NCI-H345 treated with DMSO at 0.1 percent for 48 hours (cell line): ENCODE measurements around the gene IFNL4.
"Not testable (repeated sequence)": the region's sequence is repeated elsewhere in the genome, so short reads cannot be mapped to it uniquely, and the experiment has no call there.

Experiments
- DNase-seq: peaks from one replicate; lab custom pipeline; 2025; ENCODE audit not compliant: unreplicated experiment; lab: John Stamatoyannopoulos, UW

The IFNL4 gene

DNA sequence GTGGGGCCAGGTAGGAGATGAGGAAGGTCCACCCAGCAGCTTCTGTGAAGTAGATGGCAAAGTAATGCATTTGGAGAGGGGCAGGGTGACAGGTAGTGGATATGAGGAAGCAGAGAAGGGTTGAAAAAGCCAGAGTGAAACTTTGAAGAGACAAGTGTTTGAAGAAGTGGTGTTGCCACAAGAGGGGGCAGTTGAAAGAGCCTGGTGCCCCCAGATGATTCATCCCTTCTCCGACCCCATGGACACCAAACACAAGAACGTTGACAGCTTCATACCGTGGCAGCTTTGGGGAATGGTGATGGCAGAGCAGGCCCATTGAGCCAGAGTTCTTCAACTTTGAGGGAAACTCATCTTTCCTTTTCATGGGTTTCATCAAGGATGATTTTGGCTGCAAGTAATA, 23.7 kb downstream of the IFNL4 start:
- no peak for DNase-seq

DNA sequence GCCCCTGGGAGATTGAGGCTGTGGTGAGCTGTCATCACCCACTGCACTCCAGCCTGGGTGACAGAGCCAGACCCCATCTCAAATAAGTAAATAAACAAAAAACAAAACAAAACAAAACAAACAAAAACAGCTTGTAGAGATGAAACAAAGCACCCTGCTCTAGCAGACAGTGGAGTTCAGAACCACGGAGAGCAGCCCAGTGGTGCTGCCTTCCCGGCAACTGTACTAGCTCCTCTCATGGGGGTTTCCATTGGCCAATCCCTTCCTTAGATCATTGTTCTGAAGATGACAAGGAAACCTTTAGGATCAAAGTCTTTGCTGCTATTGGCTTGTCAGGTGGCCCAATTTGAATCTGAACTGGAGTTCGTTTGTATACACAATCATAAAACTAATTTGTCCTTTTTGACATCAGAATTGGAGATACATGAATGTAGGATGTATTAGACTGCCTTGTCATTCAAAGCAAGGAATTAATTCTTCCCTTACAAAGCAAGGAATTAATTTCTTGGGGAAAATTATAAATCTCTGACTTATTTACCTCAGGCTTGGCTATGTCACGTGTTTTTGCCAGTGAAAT, 24.9 kb downstream of the IFNL4 start:
- no peak for DNase-seq

GRCh38 chr19:39219108-39219507, 29.5 kb downstream of the IFNL4 start:
- DNase-seq = not testable (repeated sequence)

GRCh38 chr19:39218230-39219007, 30.2 kb downstream of the IFNL4 start:
- DNase-seq = peak; percentile 42

GRCh38 chr19:39217094-39217493, 31.6 kb downstream of the IFNL4 start:
- no peak for DNase-seq

GRCh38 chr19:39215323-39215722, 33.3 kb downstream of the IFNL4 start:
- not testable (repeated sequence) for DNase-seq

DNA sequence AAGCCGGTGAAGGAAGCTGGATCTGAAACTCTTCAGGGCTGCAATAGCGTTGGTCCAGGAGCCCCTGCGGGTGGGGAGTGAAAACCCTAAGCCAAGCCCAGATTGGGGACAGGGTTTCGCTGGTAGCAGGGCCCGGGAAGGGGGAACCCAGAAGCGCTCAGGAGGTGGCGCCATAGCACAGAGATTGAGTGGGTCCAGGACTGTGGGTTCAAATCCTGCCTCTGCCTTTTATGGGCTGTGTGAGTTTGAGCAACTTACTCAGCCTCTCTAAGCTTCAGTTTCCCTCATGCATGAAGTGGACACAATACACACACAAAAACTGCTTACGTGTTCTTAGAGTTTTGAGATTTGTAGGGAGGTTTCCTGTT, 36.3 kb downstream of the IFNL4 start:
- DNase-seq = no peak

DNA sequence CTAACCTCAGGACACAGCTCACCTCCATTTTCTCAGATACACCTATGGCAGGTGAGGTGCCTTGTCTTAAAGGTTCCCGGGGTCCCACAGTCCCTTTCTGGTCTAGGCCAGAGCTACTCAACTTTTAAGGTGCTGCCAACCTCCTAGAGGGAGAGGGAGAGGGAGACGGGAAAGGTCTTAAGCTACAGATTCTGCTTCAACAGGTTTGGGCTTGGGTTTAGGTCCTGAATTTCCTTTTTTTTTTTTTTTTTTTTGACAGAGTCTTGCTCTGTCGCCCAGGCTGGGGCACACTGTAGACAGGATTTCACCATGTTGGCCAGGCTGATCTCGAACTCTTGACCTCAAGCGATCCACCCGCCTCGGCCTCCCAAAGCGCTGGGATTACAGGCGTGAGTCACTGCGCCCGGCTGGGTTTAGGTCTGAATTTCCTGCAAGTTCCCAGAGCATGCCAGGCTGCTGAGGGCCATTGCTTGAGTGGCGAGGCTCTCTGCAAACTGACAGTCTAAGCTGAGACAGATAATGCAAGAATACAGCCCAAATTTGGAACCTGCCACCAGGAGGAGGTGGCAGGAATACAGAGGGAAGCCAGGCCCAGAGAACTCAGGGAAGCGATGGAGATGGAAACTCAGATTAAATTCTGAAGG, 36.8 kb downstream of the IFNL4 start:
- DNase-seq = no peak

- DNase-seq = no peak
These were observed 39.5 kb downstream of the IFNL4 start for GRCh38 chr19:39209196-39209595.

GRCh38 chr19:39208175-39208795, 40.4 kb downstream of the IFNL4 start:
- DNase-seq = no peak

DNA sequence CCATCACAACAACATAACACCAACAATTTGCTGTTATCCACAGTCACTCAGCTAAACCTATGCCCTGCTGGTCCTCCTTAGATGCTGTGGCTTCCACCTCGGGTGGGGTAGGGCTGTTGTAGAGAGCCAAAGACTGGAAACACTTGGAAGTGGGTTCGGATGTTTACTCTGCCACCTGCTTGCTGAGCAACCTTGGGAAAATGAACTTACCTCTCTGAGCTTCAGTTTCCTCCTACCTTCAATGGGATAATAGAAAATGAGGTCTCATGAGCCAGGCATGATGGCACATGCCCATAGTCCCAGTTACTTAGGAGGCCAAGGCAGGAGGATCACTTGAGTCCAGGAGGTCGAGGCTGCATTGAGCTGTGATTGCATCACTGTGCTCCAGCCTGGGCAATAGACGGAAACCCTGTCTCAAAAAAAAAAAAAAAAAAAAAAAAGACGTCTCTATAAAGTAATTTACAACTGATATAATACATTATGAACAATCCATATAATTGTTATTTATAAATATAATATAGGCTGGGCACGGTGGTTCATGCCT, 41.3 kb downstream of the IFNL4 start:
- no peak for DNase-seq

DNA sequence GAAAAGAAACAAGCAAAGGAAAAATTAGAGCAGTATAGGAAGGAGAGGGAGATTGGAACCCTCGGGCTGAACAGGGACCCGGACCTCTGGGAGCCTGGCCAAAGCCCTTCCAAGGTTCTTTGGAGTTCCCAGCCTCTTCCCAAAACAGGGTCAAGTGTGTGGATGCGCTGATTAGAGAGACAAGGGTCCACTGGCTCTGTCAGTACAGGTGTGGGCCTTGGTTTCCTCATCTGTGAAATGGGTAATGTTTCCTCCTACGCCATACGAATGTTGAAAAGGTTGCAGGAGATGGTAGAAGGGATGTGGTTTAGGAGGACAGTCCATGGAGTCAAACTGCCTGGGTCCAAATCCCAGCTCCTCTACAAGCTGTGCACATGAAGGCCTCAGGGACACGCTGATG, 42.5 kb downstream of the IFNL4 start:
- DNase-seq = no peak

DNA sequence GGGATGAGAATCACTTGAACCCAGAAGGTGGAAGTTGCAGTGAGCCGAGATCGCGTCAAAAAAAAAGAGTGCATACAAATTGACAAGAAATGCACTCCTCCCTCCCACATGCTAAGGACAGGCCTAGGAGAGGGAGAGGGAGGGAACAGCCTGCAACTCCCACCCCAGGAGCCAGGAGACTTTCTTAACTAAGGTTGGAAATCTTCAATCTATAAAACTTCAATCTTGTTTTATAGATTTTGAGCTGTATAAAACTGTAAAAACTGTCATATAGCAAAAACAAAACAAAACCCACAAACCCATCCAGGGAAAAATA, 43.2 kb downstream of the IFNL4 start:
- DNase-seq = no peak

- no peak for DNase-seq
These were observed 45.0 kb downstream of the IFNL4 start, which contains the start of gene SYCN for GRCh38 chr19:39203372-39204341. TSS of gene SYCN (minus strand) at chr19:39204263. CDS start at chr19:39204254, 9 bp downstream.

GRCh38 chr19:39202998-39203355, 45.7 kb downstream of the IFNL4 start:
- DNase-seq = no peak

- DNase-seq = no peak
These were observed 47.9 kb downstream of the IFNL4 start for GRCh38 chr19:39200803-39201115.

DNA sequence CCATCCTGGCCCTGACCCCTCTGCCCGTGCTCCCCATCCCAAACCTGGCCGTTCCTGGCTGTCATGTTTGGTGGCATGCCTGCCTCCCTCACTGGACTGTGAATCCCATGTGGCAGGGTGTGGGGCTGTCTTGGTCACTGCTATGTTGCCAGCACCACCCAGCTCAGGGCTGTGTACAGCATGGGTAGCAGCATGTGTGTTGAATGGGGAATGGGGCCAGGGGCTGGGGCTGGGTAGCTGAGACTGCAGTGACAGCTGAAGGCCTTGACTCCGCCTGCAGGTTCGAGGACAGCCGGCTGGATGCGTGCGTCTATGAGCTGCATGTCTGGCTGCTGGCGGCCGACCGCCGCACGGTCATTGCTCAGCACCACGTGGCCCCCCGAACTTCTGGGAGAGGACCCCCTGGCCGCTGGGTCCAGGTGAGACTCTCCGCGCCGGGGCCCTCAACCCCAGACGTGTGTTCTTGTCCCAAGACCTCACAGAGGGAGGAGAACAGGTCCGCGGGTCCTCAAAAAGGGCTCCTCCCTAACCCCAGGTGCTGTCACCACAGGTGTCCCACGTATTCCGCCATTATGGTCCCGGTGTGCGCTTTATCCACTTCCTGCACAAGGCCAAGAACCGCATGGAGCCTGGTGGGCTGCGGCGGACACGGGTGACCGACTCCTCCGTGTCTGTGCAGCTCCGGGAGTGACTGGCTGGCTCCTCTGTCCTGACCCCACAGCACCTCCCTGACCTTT, 48.4 kb downstream of the IFNL4 start:
- DNase-seq = no peak

DNA sequence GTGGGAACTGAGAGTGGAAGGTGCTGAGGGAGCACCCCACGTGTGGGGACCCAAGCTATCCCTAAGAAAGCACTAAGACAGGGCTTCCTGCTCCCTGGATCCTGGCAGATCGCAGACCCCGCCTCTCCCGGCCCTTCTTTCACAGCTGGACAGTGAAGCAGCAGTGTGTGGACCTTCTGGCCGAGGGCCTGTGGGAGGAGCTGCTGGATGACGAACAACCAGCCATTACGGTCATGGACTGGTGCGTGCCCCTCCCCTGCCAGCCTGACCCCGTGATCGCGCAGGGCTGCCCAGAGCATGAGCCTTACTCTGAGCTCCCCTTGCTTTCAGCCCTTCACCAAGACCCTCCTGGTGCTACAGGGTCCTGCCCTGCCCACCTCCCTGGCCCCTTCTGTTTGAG, 49.6 kb downstream of the IFNL4 start:
- no peak for DNase-seq

GRCh38 chr19:39197808-39198207, 50.8 kb downstream of the IFNL4 start:
- no peak for DNase-seq

DNA sequence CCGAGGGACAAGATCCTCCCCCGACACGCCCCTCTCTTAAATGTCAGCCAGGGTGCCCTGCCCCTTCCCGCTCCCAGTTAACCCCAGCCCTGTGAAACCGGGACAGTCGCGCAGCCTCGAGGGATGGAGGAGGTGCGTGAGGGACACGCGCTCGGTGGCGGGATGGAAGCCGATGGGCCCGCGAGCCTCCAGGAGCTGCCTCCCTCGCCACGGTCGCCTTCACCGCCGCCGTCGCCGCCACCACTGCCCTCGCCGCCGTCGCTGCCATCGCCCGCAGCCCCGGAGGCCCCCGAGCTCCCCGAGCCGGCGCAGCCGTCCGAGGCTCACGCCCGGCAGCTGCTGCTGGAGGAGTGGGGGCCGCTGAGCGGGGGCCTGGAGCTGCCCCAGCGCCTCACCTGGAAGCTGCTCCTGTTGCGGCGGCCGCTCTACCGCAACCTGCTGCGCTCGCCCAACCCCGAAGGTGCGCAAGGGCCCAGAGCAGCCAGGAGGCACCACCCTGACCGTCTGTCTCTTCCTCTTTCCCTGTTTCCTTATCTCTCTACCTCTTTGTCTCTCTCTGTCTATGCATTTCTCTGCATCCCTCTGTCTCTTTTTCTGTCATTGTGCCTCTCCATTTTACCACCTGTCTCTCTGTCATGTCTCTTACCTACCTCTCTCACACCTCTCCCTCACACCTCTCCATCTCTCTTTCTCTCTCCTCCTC, 51.6 kb downstream of the IFNL4 start, which contains the start of gene NCCRP1:
Gene NCCRP1 (plus strand): TSS at position 105 of the 703 bp plus-strand sequence. CDS start 19 bp downstream, at position 124.
- DNase-seq = no peak
